K562 (cell line): Measurements from ENCODE around the gene SCN1B. TPM values are rescaled to one million over a fixed set of nuclear protein-coding genes. Genes with fewer than 3 reads are reported as not detected.
"Not testable (repeated sequence)": the region's sequence is repeated elsewhere in the genome, so short reads cannot be mapped to it uniquely, and the experiment has no call there.

ENCODE experiments used
- ATAC-seq: fragments of 200-7000 bp; cut with Tn5 transposase; 3 replicates; pipeline ENCODE4 v1.9.1; 2020; ENCODE audit warnings: moderate library complexity
- BruUV-seq: library from RNA; stranded (reverse); fragments of 400-500 nt; replicated peaks from 2 replicates; lab custom pipeline; 2021; lab: Mats Ljungman, UMichigan
- CTCF ChIA-PET: fragments of 300-600 bp; formaldehyde crosslinking; extraction: SDS; loops from one replicate; lab custom pipeline; 2021; ENCODE audit warnings: low intra/inter-chr PET ratio; lab: Yijun Ruan, JAX
- POLR2A ChIA-PET: fragments of 300-600, 350-650 bp; sonication (Branson Sonifier 250); formaldehyde crosslinking; extraction: SDS; loops from one replicate; lab custom pipeline; 2021; ENCODE audit warnings: antibody characterized with exemption, inconsistent platforms; lab: Yijun Ruan, JAX
- DNase-seq, 4 experiments: peaks; one replicate each; pipeline versions ENCODE4 v3.0.0 to v3.0.0-alpha.2; 2011 to 2018; ENCODE audit warnings: low spot score in 3 of 4, mixed read lengths in 3 of 4; ENCODE audit errors: extremely low read depth in 1 of 4
- FAIRE-seq: peaks from 2 replicates; lab custom pipeline; 2011; peaks lifted over from hg19 to GRCh38; lab: Jason Lieb, UNC
- H2AFZ ChIP-seq: 2 replicates; pipeline ENCODE4 v1.6.0; 2011; ENCODE audit warnings: low read depth, low read length, control low read depth, inconsistent platforms
- H3K27ac ChIP-seq: fragments of 200-600 bp; 3 replicates; pipeline ENCODE4 v1.8.0; 2011; ENCODE audit warnings: low read depth, mild to moderate bottlenecking, control low read depth, inconsistent platforms, low read length, moderate library complexity, mixed read lengths; ENCODE audit errors: extremely low read depth
- H3K27me3 ChIP-seq, 2 experiments: fragments of 300-600 bp in 1 of 2; 2 replicates in 1 of 2; 3 replicates in 1 of 2; pipeline versions ENCODE4 v1.6.0 to v1.8.0; 2011; ENCODE audit warnings: inconsistent platforms in 2 of 2, low read length in 2 of 2, mild to moderate bottlenecking in 1 of 2, mixed read lengths in 1 of 2, moderate library complexity in 1 of 2; ENCODE audit not compliant: control insufficient read depth in 2 of 2, insufficient read depth in 2 of 2
- H3K36me3 ChIP-seq: fragments of 300-600 bp; 3 replicates; pipeline ENCODE4 v1.8.0; 2011; ENCODE audit warnings: mild to moderate bottlenecking, low read length, inconsistent platforms; ENCODE audit not compliant: control insufficient read depth, insufficient read depth
- H3K4me1 ChIP-seq, 2 experiments: fragments of 200-600 bp in 1 of 2; replicated peaks in 1 of 2; 2 replicates in 1 of 2; 3 replicates in 1 of 2; pipeline versions ENCODE4 v1.5.1 to v1.8.0; 2011; ENCODE audit warnings: inconsistent platforms in 2 of 2, low read length in 2 of 2, mild to moderate bottlenecking in 1 of 2, mixed read lengths in 1 of 2, moderate library complexity in 1 of 2; ENCODE audit not compliant: control insufficient read depth in 2 of 2, insufficient read depth in 2 of 2
- H3K4me2 ChIP-seq: 2 replicates; pipeline ENCODE4 v1.6.1; 2011; ENCODE audit warnings: low read length, control low read depth, inconsistent platforms, mixed read lengths; ENCODE audit not compliant: insufficient read depth
- H3K4me3 ChIP-seq: fragments of 200-600 bp; sonication (generic), shearing (Covaris generic); 2 replicates; pipeline ENCODE4 v1.5.1; 2016; ENCODE audit warnings: control low read depth, inconsistent platforms
- H3K79me2 ChIP-seq: fragments of 200-600 bp; 3 replicates; pipeline ENCODE4 v1.8.0; 2011; ENCODE audit warnings: low read length, inconsistent platforms; ENCODE audit not compliant: control insufficient read depth, insufficient read depth
- H3K9ac ChIP-seq, 2 experiments: 2 replicates each; pipeline versions ENCODE4 v1.6.0 to v1.6.1; 2011; ENCODE audit warnings: low read depth in 2 of 2, low read length in 2 of 2, control low read depth in 1 of 2, inconsistent platforms in 1 of 2, mild to moderate bottlenecking in 1 of 2, mixed read lengths in 1 of 2; ENCODE audit not compliant: insufficient read depth in 1 of 2
- H3K9me1 ChIP-seq: one replicate; pipeline ENCODE4 v1.6.0; 2011; ENCODE audit warnings: inconsistent platforms, mild to moderate bottlenecking, low read length, moderate library complexity; ENCODE audit not compliant: control insufficient read depth, insufficient read depth
- H3K9me3 ChIP-seq: replicated peaks from 2 replicates; pipeline ENCODE4 v1.5.1; 2011; ENCODE audit warnings: low read depth, low read length, inconsistent platforms; ENCODE audit not compliant: control insufficient read depth, insufficient read depth
- H4K20me1 ChIP-seq: replicated peaks from 2 replicates; pipeline ENCODE4 v1.6.1; 2011; ENCODE audit warnings: low read length, inconsistent platforms, mixed read lengths; ENCODE audit not compliant: control insufficient read depth, insufficient read depth
- POLR2G ChIP-seq: fragments of 200-400 bp; formaldehyde crosslinking; IDR thresholded peaks from 2 replicates; pipeline ENCODE4 v1.6.1; 2017; ENCODE audit warnings: low read depth, mild to moderate bottlenecking, antibody characterized with exemption, low read length, moderate library complexity
- ZNF133 ChIP-seq: fragments of 250-450 bp; sonication (Bioruptor Pico); IDR thresholded peaks from 2 replicates; pipeline ENCODE4 v1.4.0; 2020; ENCODE audit warnings: mild to moderate bottlenecking
- WGBS: fragments of 100-300 bp; shearing (Covaris generic); methylation state at CpG from one replicate; pipeline ENCODE4 v1.1.6; 2016; ENCODE audit warnings: low coverage, mixed read lengths; ENCODE audit not compliant: insufficient coverage; ENCODE audit errors: missing lambda C conversion rate; 5-methylcytosine and 5-hydroxymethylcytosine counted together
- in situ Hi-C: fragments of 300-500 bp; cut with MboI; formaldehyde crosslinking; loops from 4 replicates; pipeline ENCODE4 v1.15.0; 2018; ENCODE audit warnings: inconsistent platforms, mixed read lengths
- intact Hi-C: fragments of 100-400 bp; cut with micrococcal nuclease; formaldehyde crosslinking; loops from 2 replicates; pipeline ENCODE4 v1.14.2; 2022
- polyA plus RNA-seq, 8 experiments: library from polyadenylated mRNA; depleted of rRNA in 4 of 8; stranded (reverse) in 5 of 8; unstranded in 3 of 8; fragments of >200 nt; fragmentation: Nextera tagmentation in 2 of 8; fragmentation: Illumina TruSeq in 1 of 8; extraction: Ambion mirVana in 2 of 8; extraction: Trizol in 1 of 8; gene quantifications; 2 replicates each; pipeline versions ENCODE4 v1.2.1 to v1.2.3, GENCODE V29; 2011 to 2014; ENCODE audit warnings: inconsistent platforms in 1 of 8, missing spikeins in 1 of 8
- total RNA-seq, 7 experiments: library from RNA; depleted of rRNA in 6 of 7; stranded (reverse); fragments of >200 nt in 6 of 7; fragmentation: Illumina TruSeq in 2 of 7; extraction: Trizol in 2 of 7; gene quantifications; 2 replicates each; pipeline versions ENCODE4 v1.2.1 to v1.2.3, GENCODE V29; 2011 to 2021; ENCODE audit warnings: low replicate concordance in 1 of 7

SCN1B gene
- total and polyA plus RNA-seq, 9 of the 15 experiments (the other 6 are each of a cell fraction or from before 2014, with no cell fraction given) = 0.03 to 2.5 (median 0.91) TPM

DNA sequence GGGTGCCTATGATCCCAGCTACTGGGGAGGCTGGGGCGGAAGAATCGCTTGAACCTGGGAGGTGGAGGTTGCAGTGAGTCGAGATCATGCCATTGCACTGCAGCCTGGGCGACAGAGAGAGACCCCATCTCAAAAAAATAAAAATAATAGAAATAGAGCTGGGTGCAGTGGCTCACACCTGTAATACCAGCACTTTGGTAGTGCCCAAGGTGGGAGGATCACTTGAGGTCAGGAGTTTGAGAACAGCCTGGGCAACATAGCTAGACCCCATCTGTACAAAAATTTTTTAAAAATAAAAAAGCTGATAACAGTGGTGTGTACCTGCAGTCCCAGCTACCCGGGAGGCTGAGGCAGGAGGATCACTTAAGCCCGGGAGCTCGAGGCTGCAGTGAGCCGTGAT is 22.8 kb upstream of the SCN1B start:
- H3K9me1 ChIP-seq, H3K4me2 ChIP-seq, H3K9ac ChIP-seq, in situ Hi-C loops, ATAC-seq, POLR2A ChIA-PET, H3K27ac ChIP-seq, H2AFZ ChIP-seq, BruUV-seq, DNase-seq, H3K27me3 ChIP-seq, H4K20me1 ChIP-seq, FAIRE-seq, H3K4me3 ChIP-seq, H3K9me3 ChIP-seq, CTCF ChIA-PET, intact Hi-C loops: not testable (repeated sequence)
- WGBS = 100% methylated on average over 8 of the region's 8 CpGs
- peaks cover 14 to 41% of the 10 kb centered on the region in 2 experiments for H3K4me1 ChIP-seq
- H3K36me3 ChIP-seq = peaks cover 79% of the 10 kb centered on the region
- peaks cover 43% of the 10 kb centered on the region for H3K79me2 ChIP-seq

DNA sequence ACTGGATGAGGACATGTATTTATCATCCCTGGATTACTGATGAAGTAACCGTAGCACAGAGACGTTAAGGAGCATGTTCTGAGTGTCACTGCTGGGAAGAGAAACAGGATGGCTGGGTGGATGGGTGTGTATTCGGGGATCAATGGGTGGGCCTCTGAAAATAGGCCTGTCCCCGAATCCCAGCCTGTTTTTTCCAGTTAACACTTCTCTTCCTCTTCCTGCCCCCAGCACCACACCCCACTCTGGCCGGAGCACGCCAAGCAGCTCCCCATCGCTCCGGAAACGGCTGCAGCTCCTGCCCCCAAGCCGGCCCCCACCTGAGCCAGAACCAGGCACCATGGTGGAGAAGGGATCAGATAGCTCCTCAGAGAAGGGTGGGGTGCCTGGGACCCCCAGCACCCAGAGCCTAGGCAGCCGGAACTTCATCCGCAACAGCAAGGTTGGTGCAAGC is 21.4 kb upstream of the SCN1B start:
- FAIRE-seq = no peak
- 89% methylated on average over 12 of the region's 12 CpGs for WGBS
- no peaks in the 10 kb centered on the region for H3K9me3 ChIP-seq
- TF ChIP-seq POLR2G = peak; percentile 51
- TF ChIP-seq ZNF133 (CRISPR knock-in tag) = no peak
- H3K4me1 ChIP-seq = peaks cover under 1 to 35% of the 10 kb centered on the region in 2 experiments; a peak in 3 of 5 replicates
- no peak overlapping the region for H3K27ac ChIP-seq
- in situ Hi-C loops = no loop called here
- H3K9ac ChIP-seq = no peak overlapping the region
- H3K79me2 ChIP-seq = peaks cover 29% of the 10 kb centered on the region
- ChIA-PET CTCF (no interaction called here), POLR2A (interaction anchor here (0.6 kb wide), 1 partner anchor 501 kb away, joined by 3 read pairs; no protein-coding TSS in a partner anchor)
- H3K27me3 ChIP-seq = no peaks in the 10 kb centered on the region
- BruUV-seq = no TSS peak
- H2AFZ ChIP-seq = no peak overlapping the region
- H4K20me1 ChIP-seq = no peaks in the 10 kb centered on the region; the same call in 1 of the 2 replicates
- no peak overlapping the region for H3K4me3 ChIP-seq
- intact Hi-C loops = no loop called here
- H3K9me1 ChIP-seq = peaks cover 4% of the 10 kb centered on the region
- ATAC-seq = no peak
- no peak overlapping the region for H3K4me2 ChIP-seq
- no peak for DNase-seq
- H3K36me3 ChIP-seq = peaks cover 79% of the 10 kb centered on the region
